A172 (cell line): Measurements from ENCODE around the gene ARSI. TPM values are rescaled to one million over a fixed set of nuclear protein-coding genes. Genes with fewer than 3 reads are reported as not detected.
A peak's percentile ranks its signal among the peaks of the same experiment; 100 is the strongest.

Source experiments
- DNase-seq: peaks from one replicate; pipeline ENCODE4 v3.0.0-alpha.2; 2015; ENCODE audit warnings: low spot score
- total RNA-seq: library from RNA; depleted of rRNA; stranded (reverse); fragments of >200 nt; shearing (Covaris generic); gene quantifications from 2 replicates; pipeline ENCODE4 v1.2.3, GENCODE V29; 2014

ARSI gene
- total RNA-seq, 1 experiment from 2014 or later: 1.9 TPM

GRCh38 chr5:150294551-150295071, 8.1 kb downstream of the ARSI start:
- no peak for DNase-seq

GRCh38 chr5:150293091-150293941, 9.4 kb downstream of the ARSI start:
- DNase-seq: no peak

GRCh38 chr5:150291388-150292385, 11.0 kb downstream of the ARSI start:
- no peak for DNase-seq

DNA sequence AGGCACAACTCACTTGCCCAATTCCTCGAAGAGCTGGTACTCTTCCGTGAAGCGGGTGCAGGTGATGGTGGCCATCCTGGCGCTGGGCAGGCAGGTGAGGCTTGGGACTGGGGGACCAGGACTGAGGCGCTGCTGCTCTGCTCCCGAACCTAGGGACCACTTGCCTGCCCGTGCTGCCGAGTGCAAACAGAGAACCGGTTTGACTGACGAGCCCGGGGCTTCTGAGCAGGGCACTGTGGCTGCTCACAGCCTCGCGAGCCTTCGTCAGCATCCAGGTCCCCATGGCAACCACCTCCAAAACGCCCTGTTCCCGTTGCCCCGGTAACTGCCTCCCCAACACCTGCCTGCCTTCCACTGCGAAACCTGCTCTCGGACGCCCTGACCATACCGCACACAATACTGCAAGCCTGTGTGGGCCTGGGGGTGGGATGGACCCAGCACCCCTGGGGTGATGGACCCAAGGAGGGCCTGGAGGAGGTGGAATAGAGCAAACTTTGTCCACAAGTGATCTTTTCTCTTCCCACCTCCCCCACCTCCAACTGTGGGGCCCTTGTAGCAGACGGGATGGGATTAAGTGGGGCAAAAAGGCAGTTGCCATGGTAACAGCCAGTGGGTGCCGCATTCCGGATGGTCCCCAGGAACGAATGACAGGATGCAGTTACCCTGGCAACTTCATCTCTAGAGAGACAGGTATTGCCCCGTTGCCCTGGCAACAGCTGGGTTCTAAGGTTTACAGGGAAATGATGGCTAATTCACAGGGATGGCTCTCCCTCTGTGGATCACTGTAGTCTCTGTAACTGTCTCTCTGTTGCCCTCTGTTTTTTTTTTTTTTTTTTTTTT, 12.9 kb downstream of the ARSI start, which contains the start of gene CAMK2A:
Gene CAMK2A, minus strand, starts transcription at position 223 of the 840 bp plus-strand sequence. Its CDS starts 148 bp downstream, at position 75.
- DNase-seq: no peak

DNA sequence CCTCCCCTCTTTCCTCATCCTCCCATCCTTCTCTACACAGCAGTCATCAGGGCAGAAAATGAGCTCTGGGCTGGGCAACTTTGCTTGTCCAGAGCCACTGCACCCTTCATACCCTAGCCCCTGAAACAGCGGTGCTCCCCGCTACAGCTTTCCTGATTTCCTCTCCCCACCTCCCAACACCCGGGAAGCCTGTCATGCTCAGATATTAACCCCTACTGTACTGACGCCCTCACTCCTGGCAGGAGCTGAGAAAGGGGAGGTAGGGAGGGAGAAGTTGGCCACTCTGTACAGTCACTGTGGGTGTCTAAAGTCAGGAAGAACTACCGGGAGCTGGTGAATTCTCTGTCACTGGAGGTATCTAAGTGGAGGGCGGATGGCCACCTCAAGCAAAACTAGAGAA, 13.9 kb downstream of the ARSI start:
- no peak for DNase-seq

- no peak for DNase-seq
These were observed 14.3 kb downstream of the ARSI start for GRCh38 chr5:150288361-150288760.

DNA sequence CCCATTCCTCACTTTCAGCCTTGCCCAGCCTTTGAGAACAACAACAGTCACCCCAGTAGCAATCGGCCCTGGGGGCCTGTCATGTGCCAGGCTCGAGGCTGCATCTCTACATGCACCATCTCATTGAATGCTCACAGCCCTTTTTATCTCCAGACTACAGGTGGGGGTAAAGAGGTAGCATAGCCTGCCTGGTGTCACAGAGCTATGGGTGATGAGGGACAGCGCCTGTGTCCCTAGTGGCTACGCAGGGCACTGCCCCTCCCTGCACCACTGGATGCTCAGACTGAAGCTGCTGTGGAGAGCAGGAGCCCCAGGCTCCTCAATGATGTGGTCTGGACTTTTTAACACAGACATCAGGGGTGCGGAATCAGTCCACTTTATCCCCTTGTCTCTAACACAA, 15.9 kb downstream of the ARSI start:
- DNase-seq: no peak

GRCh38 chr5:150285114-150285513, 17.6 kb downstream of the ARSI start:
- no peak for DNase-seq

DNA sequence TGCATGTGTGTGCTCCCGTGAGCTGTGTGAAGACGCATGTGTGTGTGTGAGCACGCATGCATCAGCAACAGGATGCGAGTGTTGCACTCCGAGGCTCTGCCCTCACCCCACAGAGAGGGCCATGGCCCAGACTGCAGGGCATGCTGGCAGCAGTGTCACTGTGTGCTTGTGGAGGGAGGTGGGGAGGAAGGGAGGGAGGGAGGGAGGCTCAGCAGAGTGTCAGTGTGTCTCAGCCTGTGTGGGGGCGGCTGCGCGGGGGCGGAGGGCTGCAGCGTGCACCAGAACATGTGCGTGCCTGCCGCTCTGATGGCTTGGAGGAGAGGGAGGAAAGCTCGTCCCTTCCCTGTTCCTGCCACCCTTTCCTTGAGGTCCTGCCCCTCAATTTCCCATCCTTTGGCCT, 18.4 kb downstream of the ARSI start:
- no peak for DNase-seq

- no peak for DNase-seq
These were observed 18.8 kb downstream of the ARSI start for GRCh38 chr5:150283904-150284303.

GRCh38 chr5:150281987-150282386, 20.7 kb downstream of the ARSI start:
- DNase-seq: no peak

- DNase-seq: no peak
These were observed 23.2 kb downstream of the ARSI start for GRCh38 chr5:150279330-150280020.

DNA sequence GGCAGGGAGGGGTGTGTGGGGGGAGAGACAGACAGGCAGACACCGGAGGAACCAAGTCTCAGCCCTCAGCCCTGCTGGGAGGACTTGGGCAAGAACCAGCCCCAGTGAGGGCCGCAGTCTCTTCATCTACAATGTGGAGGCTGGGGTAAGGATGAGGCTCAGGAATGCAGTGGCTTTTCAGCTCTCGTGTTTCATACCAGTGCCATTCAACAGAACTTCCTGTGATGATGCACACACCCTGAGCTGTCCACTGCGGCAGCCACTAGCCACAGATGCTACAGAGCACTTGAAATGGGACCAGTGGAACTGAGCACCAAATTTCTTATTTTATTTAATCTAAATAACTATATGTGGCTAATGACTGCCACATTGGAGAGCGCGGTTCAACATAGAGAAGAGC, 23.8 kb downstream of the ARSI start:
- DNase-seq: peak; percentile 90

- no peak for DNase-seq
These were observed 24.5 kb downstream of the ARSI start for GRCh38 chr5:150278046-150278730.

DNA sequence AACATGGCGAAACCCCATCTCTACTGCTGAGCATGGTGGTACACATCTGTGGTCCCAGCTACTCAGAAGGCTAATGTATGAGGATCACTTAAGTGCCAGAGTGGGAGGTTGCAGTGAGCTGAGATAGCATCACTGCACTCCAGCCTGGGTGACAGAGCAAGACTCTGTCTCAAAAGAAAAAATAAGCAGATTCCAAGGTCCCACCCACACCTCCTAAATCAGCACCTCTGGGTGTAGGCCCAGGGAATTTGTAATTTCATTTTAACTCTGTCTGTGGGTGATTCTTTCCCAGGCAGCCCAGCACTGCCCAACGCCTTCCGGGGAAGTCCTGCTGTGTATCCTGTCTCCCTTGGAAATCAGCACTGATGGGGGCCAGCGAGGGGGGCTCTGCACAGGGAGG, 25.7 kb downstream of the ARSI start:
- no peak for DNase-seq

DNA sequence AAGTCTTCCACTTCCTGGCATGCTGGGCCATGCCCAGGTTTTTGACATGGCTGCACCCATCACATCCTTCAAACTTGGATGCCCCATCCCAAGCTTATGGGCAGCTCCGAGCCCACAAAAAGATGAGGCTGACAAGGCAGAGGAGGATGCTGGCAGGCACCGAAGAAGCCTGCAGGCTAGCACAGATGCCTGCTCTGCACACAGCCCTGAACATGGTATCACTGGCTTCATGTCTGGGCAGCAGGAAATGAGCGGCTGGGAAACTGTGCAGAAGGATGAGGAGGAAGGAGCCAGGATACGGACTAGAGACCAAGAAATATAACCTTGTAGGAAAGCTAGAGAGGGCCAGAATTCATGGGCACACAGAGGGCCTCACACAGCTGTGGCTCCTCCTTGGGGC, 27.9 kb downstream of the ARSI start:
- DNase-seq: no peak

GRCh38 chr5:150272531-150272930, 30.2 kb downstream of the ARSI start:
- peak; percentile 55 for DNase-seq

DNA sequence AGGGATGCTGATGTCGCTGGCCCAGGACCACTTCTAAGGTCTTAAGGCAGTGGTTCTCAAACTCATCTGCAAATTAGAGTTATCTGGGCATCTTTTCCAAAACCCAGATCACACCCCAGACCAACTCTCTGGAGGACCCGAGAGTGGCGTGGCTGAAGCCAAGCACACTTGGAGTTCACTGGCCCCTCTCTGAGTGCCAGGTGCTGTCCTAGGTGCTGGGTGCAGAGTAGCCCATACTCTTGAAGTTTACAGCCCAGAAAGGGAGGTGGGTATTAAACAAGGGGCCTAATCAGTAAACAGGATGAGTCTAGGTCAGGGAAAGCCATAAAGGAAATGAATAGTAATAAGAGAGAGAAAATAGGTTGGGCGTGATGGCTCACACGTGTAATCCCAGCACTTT, 30.8 kb downstream of the ARSI start:
- no peak for DNase-seq

DNA sequence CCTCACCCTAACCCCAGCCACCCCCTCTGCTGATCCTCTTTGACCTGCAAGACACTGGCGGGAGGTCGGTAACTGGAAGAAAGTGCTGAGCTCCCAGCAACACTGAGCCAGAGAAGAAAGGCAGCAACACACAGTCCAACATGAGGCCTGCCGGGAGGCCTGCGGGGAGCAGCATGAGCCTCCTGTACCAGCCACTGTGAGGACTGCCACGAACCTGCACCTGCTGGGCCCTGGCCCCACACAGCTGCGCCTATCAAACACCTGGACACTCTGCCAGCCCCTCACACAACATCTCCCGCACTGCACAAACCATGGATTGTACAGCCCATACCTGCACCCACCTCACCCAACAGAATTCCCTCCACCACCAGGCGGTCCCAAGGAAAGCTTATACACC, 31.4 kb downstream of the ARSI start:
- DNase-seq: no peak
